Naive B cell (primary cell): ENCODE data around the gene CENPB. TPM values are rescaled to one million over a fixed set of nuclear protein-coding genes. Genes with fewer than 3 reads are reported as not detected.
"Not testable (repeated sequence)": the region's sequence is repeated elsewhere in the genome, so short reads cannot be mapped to it uniquely, and the experiment has no call there.

Experiments
- ATAC-seq, 2 donors: fragments of 150-1000 bp; cut with Tn5 transposase; 2 replicates each; pipeline ENCODE4 v1.10.0; 2021; ENCODE audit warnings: low read depth in 2 of 2, mild to moderate bottlenecking in 2 of 2, moderate library complexity in 2 of 2
- DNase-seq: peaks from one replicate; pipeline ENCODE4 v3.0.0; 2022
- H3K27ac Mint-ChIP-seq, 6 donors: one replicate each; pipeline ENCODE4 v1.8.0; 2020 to 2022; ENCODE audit warnings: mild to moderate bottlenecking in 6 of 6, mixed read lengths in 6 of 6, moderate library complexity in 5 of 6, inconsistent platforms in 2 of 6
- H3K27me3 Mint-ChIP-seq, 3 donors: one replicate each; pipeline ENCODE4 v1.8.0; 2021 to 2022; ENCODE audit warnings: mixed read lengths in 3 of 3, mild to moderate bottlenecking in 1 of 3
- H3K36me3 Mint-ChIP-seq, 2 donors: one replicate each; pipeline ENCODE4 v1.8.0; 2020 to 2022; ENCODE audit warnings: mixed read lengths in 2 of 2, inconsistent platforms in 1 of 2, mild to moderate bottlenecking in 1 of 2
- H3K4me1 Mint-ChIP-seq, 3 donors: one replicate each; pipeline ENCODE4 v1.8.0; 2020 to 2022; ENCODE audit warnings: mixed read lengths in 3 of 3, inconsistent platforms in 1 of 3, mild to moderate bottlenecking in 1 of 3, moderate library complexity in 1 of 3
- H3K4me3 Mint-ChIP-seq, 8 donors: one replicate each; pipeline ENCODE4 v1.8.0; 2020 to 2022; ENCODE audit warnings: mild to moderate bottlenecking in 8 of 8, mixed read lengths in 8 of 8, moderate library complexity in 8 of 8, inconsistent platforms in 2 of 8
- H3K9me3 Mint-ChIP-seq, 7 donors: one replicate each; pipeline ENCODE4 v1.8.0; 2020 to 2022; ENCODE audit warnings: mixed read lengths in 7 of 7, mild to moderate bottlenecking in 5 of 7, inconsistent platforms in 2 of 7, moderate library complexity in 1 of 7
- polyA plus RNA-seq, 6 donors: library from polyadenylated mRNA; unstranded; fragments of 300-500 nt; fragmentation: Illumina TruSeq; gene quantifications; one replicate each; pipeline ENCODE4 v1.2.3, GENCODE V29; 2021; ENCODE audit warnings: low read depth in 6 of 6

Gene CENPB, protein sequence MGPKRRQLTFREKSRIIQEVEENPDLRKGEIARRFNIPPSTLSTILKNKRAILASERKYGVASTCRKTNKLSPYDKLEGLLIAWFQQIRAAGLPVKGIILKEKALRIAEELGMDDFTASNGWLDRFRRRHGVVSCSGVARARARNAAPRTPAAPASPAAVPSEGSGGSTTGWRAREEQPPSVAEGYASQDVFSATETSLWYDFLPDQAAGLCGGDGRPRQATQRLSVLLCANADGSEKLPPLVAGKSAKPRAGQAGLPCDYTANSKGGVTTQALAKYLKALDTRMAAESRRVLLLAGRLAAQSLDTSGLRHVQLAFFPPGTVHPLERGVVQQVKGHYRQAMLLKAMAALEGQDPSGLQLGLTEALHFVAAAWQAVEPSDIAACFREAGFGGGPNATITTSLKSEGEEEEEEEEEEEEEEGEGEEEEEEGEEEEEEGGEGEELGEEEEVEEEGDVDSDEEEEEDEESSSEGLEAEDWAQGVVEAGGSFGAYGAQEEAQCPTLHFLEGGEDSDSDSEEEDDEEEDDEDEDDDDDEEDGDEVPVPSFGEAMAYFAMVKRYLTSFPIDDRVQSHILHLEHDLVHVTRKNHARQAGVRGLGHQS
- 1 to 10 TPM in 5 of 6 donors, under 1 TPM in 1; 0.27 to 2.2 (median 1.6) TPM for polyA plus RNA-seq

DNA sequence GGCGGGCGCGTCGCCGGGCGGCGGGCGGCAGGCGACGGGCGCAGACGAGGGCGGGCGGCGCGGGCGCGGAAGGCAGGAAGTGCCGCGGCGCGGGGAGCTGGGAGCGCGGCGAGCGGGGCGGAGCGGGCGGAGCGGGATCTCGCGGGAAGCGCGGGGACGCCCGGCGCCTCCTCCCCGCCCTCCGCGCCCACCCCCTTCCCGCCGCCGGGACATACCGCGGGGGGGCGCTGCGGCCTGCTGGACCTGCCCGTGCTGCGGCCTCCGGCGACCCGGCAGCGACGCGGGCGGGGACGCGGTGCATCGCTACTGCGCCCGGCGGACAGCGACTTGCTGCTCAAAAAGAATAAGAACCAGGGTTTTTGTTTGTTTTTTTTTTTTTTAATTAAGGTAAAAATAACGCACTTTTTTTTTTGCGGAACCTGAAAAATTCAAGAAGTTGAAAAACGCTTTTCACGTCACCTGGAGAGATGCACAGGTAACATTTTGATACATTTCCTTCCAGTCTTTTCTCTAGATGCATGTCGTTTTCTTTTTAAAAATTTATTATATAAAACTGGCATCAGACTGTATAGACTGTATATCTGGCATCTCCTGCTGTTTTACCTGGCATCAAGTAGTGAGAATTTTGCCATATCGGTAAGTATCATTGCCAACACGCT is at the start of gene CENPB:
TSS of gene CENPB (minus strand) at position 76 of the 659 bp plus-strand sequence. CDS start 257 bp downstream, outside the sequence.
- Mint-ChIP-seq H3K36me3 (no peaks in the 10 kb centered on the region), H3K9me3 (no peaks in the 10 kb centered on the region), H3K4me3 (peak within 1 kb of the TSS; percentile 73 to 92 (median 85)), H3K4me1 (peaks cover 27 to 39% (median 37%) of the 10 kb centered on the region in 3 donors), H3K27me3 (no peaks in the 10 kb centered on the region), H3K27ac (peak within 1 kb of the TSS in 4 of 6 donors; percentile 47 to 55 (median 50))
- ATAC-seq = peak; percentile 92
- DNase-seq = peak; percentile 94

DNA sequence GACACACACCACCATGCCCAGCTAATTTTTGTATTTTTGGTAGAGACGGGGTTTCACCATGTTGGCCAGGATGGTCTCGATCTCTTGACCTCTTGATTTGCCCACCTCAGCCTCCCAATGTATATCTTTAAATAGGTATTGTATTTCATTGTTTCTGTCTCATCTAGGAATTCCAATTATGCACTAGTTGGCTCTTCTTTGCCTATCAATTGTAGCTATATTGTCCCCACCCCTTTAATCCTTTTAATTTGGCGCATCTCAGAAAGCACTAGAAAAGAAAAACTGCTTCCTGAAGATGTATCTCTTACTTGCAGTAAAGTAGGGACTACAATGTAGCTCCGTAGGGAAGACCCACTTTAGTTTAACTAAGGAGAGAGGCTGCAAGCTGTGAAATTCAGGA is 49.6 kb upstream of the CENPB start:
- DNase-seq (no peak), ATAC-seq (no peak)
- Mint-ChIP-seq H3K9me3 (no peaks in the 10 kb centered on the region), H3K27me3 (no peaks in the 10 kb centered on the region), H3K36me3 (no peaks in the 10 kb centered on the region), H3K4me3 (no peak overlapping the region), H3K27ac (no peak overlapping the region), H3K4me1 (peaks cover 0 to 4% (median 2%) of the 10 kb centered on the region in 3 donors)

DNA sequence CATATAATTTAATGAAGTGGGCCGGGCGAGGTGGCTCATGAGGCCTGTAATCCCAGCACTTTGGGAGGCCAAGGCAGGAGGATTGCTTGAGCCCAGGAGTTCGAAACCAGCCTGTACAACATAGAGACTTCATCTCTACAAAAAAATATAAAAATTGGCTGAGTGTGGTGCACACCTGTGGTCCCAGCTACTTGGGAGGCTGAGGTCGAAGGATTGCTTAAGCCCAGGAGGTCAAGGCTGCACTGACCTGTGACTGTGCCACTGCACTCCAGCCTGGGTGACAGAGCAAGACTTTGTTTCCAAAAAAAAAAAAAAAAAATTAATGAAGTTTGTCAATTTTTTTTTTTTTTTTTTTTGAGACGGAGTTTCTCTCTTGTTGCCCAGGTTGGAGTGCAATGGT is 43.4 kb upstream of the CENPB start:
- not testable (repeated sequence) for H3K4me3 Mint-ChIP-seq, DNase-seq, H3K27me3 Mint-ChIP-seq, H3K9me3 Mint-ChIP-seq, H3K36me3 Mint-ChIP-seq, ATAC-seq, H3K27ac Mint-ChIP-seq
- H3K4me1 Mint-ChIP-seq = peaks cover 7 to 11% (median 7%) of the 10 kb centered on the region in 3 donors

DNA sequence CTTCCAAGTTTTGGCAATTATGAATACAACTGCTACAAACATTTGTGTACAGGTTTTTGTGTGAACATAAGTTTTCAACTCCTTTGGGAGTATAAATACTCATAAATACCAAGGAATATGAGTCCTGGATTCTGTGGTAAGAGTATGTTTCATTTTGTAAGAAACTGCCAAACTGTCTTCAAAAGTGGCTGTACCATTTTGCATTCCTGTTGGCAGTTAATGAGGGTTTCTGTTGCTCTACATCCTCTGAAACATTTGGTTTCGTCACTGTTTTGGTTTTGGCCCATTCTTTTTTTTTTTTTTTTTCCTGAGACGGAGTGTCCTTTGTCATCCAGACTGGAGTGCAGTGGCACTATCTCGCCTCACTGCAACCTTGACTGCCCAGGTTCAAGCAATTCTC is 42.3 kb upstream of the CENPB start:
- Mint-ChIP-seq H3K4me1 (peaks cover 7 to 11% (median 7%) of the 10 kb centered on the region in 3 donors), H3K27ac (no peak overlapping the region), H3K36me3 (no peaks in the 10 kb centered on the region), H3K4me3 (no peak overlapping the region), H3K9me3 (no peaks in the 10 kb centered on the region), H3K27me3 (no peaks in the 10 kb centered on the region)
- DNase-seq = no peak
- no peak for ATAC-seq

DNA sequence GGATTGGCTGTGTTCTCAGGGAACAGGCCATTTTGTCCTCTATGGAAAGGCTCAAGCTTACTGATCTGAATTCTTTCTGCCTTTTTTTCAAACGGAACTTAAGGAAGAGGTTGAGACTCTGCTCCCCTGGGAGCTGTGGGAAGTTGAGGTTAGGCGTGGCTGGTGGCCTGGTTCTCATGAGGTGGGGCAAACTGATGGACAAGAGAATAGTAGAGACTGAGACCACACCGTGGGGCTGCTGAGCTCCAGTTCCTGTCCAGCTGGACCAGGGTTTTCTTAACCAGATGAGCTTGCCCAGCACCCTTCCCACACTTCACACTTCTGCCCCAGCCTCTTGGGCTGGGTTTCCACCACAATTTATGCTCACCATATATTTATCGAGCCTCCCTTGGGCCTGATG is 39.9 kb upstream of the CENPB start:
- peak overlapping the region in 2 of 8 donors; percentile 5 to 41 for H3K4me3 Mint-ChIP-seq
- H3K27me3 Mint-ChIP-seq = no peaks in the 10 kb centered on the region
- peaks cover 12 to 17% (median 13%) of the 10 kb centered on the region in 3 donors for H3K4me1 Mint-ChIP-seq
- ATAC-seq = no peak
- H3K9me3 Mint-ChIP-seq = no peaks in the 10 kb centered on the region
- H3K36me3 Mint-ChIP-seq = no peaks in the 10 kb centered on the region
- peak overlapping the region in 2 of 6 donors; percentile 36 to 67 for H3K27ac Mint-ChIP-seq
- no peak for DNase-seq

DNA sequence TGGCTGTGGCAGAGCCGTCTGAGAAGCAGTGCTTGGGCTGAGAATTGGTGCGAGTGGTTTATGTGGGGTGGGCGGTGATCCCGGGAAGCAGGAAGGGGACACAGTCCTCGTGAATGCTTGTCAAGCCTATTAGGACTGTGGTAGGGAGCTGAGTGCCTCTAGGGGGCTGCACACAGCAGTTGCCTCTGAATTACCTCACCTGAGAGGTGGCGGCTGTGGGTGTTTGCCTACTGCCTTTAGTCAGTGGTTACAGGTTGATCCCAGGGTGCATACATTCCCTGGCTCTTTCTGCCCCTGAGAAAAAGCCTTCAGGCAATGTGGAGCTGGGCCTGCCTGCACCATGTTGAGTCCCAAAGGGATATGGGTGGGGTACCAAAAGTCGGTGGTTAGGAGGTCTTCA is 39.0 kb upstream of the CENPB start:
- ATAC-seq = no peak
- H3K9me3 Mint-ChIP-seq = no peaks in the 10 kb centered on the region
- peak overlapping the region in 2 of 8 donors; percentile 41 to 45 for H3K4me3 Mint-ChIP-seq
- peaks cover 16 to 25% (median 17%) of the 10 kb centered on the region in 3 donors for H3K4me1 Mint-ChIP-seq
- peak overlapping the region in 2 of 6 donors; percentile 39 to 45 for H3K27ac Mint-ChIP-seq
- DNase-seq = no peak
- H3K36me3 Mint-ChIP-seq = no peaks in the 10 kb centered on the region
- no peaks in the 10 kb centered on the region for H3K27me3 Mint-ChIP-seq

DNA sequence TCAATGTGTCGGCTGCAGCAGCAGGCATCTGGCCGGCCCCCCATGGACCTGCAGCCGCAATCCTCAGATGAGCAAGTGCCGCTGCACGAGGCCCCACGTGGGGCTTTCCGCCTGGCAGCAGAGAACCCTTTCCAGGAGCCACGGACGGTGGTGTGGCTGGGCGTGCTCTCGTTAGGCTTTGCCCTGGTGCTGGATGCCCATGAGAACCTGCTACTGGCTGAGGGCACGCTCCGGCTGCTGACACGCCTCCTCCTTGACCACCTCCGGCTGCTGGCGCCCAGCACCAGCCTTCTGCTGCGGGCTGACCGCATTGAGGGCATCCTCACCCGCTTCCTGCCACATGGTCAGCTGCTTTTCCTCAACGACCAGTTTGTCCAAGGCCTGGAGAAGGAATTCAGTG is 37.3 kb upstream of the CENPB start:
- DNase-seq (no peak), ATAC-seq (no peak)
- no peaks in the 10 kb centered on the region for H3K36me3 Mint-ChIP-seq
- H3K27ac Mint-ChIP-seq = no peak overlapping the region
- no peak overlapping the region for H3K4me3 Mint-ChIP-seq
- no peaks in the 10 kb centered on the region for H3K27me3 Mint-ChIP-seq
- H3K4me1 Mint-ChIP-seq = peaks cover 16 to 35% (median 27%) of the 10 kb centered on the region in 3 donors
- no peaks in the 10 kb centered on the region for H3K9me3 Mint-ChIP-seq

DNA sequence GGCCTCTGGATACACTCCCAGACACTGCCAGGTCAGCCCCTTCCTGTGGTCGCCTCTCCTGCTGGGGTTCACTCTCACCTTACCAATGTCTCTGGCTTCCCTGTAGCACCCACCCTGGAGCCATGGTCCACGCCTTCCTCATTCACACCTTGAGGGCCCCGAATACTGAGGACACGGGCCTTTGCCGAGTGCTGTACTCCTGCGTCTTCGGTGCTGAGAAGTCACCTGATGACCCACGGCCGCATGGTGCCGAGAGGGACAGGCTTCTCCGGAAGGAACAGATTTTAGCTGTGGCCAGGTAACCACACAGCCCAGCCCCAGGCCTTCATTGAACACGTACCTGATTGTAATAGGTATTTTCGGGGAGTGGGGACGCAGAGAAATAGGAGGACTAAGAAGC is 35.5 kb upstream of the CENPB start:
- peak overlapping the region in 5 of 6 donors; percentile 67 to 99 (median 79) for H3K27ac Mint-ChIP-seq
- no peaks in the 10 kb centered on the region for H3K9me3 Mint-ChIP-seq
- H3K36me3 Mint-ChIP-seq = no peaks in the 10 kb centered on the region
- no peaks in the 10 kb centered on the region for H3K27me3 Mint-ChIP-seq
- ATAC-seq (no peak), DNase-seq (no peak)
- peak overlapping the region; percentile 76 to 96 (median 95) for H3K4me3 Mint-ChIP-seq
- peaks cover 16 to 41% (median 29%) of the 10 kb centered on the region in 3 donors for H3K4me1 Mint-ChIP-seq

DNA sequence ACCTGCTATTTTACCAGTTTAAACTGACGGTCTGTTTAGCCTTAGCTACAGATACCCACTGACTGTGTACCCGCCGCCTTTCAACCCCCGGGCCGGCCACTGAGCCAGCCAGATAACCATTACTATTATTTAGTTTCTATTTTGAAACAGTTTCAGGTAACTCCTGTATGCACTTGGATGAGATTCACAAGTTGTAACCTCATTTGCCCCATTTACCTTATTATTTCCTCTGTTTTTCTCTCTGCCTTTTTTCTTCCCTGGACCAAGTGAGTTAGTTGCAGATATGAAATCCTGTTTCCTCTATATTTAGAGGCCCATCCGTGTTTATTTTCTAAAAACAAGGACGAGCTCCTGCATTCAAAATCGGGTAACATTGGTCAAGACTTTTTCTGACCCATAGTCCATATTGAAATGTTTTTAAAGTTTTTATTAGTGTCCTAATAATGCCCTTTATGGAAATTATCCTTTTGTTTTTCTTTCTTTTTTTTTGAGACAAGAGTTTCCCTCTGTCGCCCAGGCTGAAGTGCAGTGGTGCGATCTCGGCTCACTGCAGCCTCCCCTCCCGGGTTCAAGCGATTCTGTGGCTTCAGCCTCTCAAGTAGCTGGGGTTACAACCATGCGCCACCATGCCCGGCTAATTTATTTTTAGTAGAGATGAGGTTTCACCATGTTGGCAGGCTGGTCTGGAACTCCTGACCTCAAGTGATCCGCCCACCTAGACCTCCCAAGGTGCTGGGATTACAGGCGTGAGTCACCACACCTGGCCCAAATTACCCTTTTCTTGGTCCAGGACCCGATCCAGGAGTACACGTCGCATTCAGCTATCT is 34.6 kb upstream of the CENPB start:
- ATAC-seq = peak in 1 of 2 donors; percentile 14
- peak overlapping the region; percentile 86 to 96 (median 96) for H3K4me3 Mint-ChIP-seq
- H3K36me3 Mint-ChIP-seq = no peaks in the 10 kb centered on the region
- H3K27me3 Mint-ChIP-seq = peaks cover 0 to 6% (median 0%) of the 10 kb centered on the region in 3 donors
- peaks cover 8 to 32% (median 22%) of the 10 kb centered on the region in 3 donors for H3K4me1 Mint-ChIP-seq
- peak overlapping the region; percentile 96 to 99 (median 99) for H3K27ac Mint-ChIP-seq
- H3K9me3 Mint-ChIP-seq = no peaks in the 10 kb centered on the region
- DNase-seq = no peak

DNA sequence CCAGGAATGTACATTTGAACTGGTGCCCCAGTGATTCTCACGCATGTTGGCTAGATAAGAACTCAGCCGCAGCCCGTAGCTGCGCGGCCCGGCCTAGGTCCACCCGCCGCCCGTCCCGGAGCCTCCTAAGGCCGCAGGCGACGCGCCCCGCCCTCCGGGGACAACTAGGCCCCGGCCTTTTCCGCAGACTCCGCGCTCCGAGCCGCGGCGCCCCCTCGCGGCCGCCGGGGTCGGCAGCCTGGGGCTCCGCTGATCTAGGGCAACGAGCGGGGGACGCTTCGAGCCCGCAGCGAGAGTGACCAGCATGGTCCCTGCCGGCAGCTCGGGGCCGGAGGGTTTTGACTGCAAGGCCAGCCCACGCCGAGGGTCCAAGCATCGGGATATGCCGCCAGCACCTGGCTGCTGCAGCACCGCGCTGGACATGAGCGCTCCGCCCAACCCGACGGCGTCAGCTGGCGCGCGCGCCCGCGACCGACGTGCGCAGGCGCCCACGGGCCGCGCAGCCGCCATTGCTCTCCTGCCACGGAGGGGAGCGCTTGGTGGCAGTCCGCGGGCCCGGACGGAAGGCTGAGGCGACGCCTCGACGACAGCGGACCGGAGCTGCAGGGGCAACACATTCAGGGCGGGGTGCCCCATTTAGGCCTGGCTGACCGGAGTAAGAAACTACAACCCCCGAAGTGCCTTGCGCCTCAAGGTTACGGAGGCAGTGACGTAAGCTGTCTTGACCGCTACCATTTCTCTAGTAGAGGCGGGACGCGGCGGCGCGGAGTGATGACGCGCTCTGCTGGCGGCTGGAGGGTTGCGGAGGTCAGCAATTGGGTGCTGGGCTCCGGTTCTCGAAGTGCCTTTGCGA is 33.7 kb upstream of the CENPB start, which contains the start of gene AP5S1:
TSS of gene AP5S1 (plus strand) at position 500 of the 853 bp plus-strand sequence. CDS start 1,571 bp downstream, outside the sequence.
- H3K4me1 Mint-ChIP-seq = peaks cover 8 to 30% (median 22%) of the 10 kb centered on the region in 3 donors
- peaks cover 0 to 7% (median 0%) of the 10 kb centered on the region in 3 donors for H3K27me3 Mint-ChIP-seq
- peak within 1 kb of the TSS; percentile 86 to 96 (median 96) for H3K4me3 Mint-ChIP-seq
- peak within 1 kb of the TSS; percentile 96 to 99 (median 99) for H3K27ac Mint-ChIP-seq
- H3K36me3 Mint-ChIP-seq = no peaks in the 10 kb centered on the region
- H3K9me3 Mint-ChIP-seq = no peaks in the 10 kb centered on the region
- DNase-seq (peak; percentile 95), ATAC-seq (peak; percentile 82 to 84)

DNA sequence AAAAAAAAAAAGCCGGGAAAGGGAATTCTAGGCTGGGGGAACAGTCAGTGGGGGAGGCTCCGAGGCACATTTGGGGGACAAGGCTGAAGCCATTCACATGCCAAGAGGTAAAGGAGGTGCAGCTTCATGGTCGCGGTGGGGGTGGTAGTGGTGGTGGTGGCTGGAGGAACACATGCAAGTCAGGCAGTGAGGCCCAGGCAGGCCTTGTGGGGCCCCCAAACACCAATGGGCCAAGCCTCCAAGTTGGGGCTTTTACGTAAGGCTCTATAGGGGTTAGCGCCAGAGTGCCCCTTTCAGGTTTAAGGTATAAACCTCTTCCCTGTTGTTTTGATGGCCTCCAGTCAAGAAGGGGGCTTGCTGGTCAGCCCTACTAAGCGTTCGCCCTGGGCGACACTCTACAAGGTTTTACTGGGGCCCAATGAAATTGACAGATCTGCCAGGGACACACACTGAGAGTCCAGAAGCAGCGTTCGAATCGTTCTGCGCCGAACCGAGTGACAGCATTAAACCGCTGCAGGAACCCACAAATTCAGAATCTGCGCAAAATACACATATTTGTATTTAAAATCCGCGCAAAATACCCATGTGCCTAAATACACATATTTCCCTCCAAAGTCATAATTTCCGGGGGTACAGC is 33.0 kb upstream of the CENPB start:
- ATAC-seq (no peak), DNase-seq (no peak)
- Mint-ChIP-seq H3K27me3 (peaks cover 0 to 7% (median 0%) of the 10 kb centered on the region in 3 donors), H3K36me3 (no peaks in the 10 kb centered on the region), H3K4me1 (peaks cover 8 to 30% (median 22%) of the 10 kb centered on the region in 3 donors), H3K4me3 (peak overlapping the region; percentile 77 to 96 (median 90)), H3K9me3 (no peaks in the 10 kb centered on the region), H3K27ac (peak overlapping the region; percentile 74 to 99 (median 92))
